ENCODE data around the gene OR10AD1. TPM values are rescaled to one million over a fixed set of nuclear protein-coding genes. Genes with fewer than 3 reads are reported as not detected.
"Not testable (repeated sequence)": the region's sequence is repeated elsewhere in the genome, so short reads cannot be mapped to it uniquely, and the experiment has no call there.

The OR10AD1 gene
- total and polyA plus RNA-seq, 9 of the 15 experiments (the other 6 are each of a cell fraction or from before 2014, with no cell fraction given): not detected

GRCh38 chr12:48231169-48231958 is 28.3 kb upstream of the OR10AD1 start:
- H4K20me1 ChIP-seq (replicated peaks; ENCODE audit: control insufficient read depth, insufficient read depth, low read length); H3K27me3 ChIP-seq (ENCODE audit: control insufficient read depth in 2 of 2, insufficient read depth in 2 of 2, low read length in 2 of 2); H2AFZ ChIP-seq (ENCODE audit: low read depth, low read length); H3K9me3 ChIP-seq (replicated peaks; ENCODE audit: control insufficient read depth, insufficient read depth, low read depth, low read length); in situ Hi-C loops (cut with MboI); H3K9ac ChIP-seq (ENCODE audit: insufficient read depth in 1 of 2, low read depth in 2 of 2, low read length in 2 of 2); H3K4me1 ChIP-seq (replicated peaks in 1 of 2; ENCODE audit: control insufficient read depth in 2 of 2, insufficient read depth in 2 of 2, low read length in 2 of 2); CTCF ChIA-PET (ENCODE audit: low intra/inter-chr PET ratio); H3K4me2 ChIP-seq (ENCODE audit: insufficient read depth, low read length); H3K27ac ChIP-seq (ENCODE audit: extremely low read depth, low read depth, low read length); H3K79me2 ChIP-seq (ENCODE audit: control insufficient read depth, insufficient read depth, low read length); H3K36me3 ChIP-seq (ENCODE audit: control insufficient read depth, insufficient read depth, low read length); intact Hi-C loops (cut with micrococcal nuclease); BruUV-seq (replicated peaks); ATAC-seq; DNase-seq (ENCODE audit: extremely low read depth in 1 of 4, low spot score in 3 of 4); FAIRE-seq; H3K9me1 ChIP-seq (ENCODE audit: control insufficient read depth, insufficient read depth, low read length); H3K4me3 ChIP-seq: not testable (repeated sequence)
- TF ChIP-seq ZNF146 (CRISPR knock-in tag; IDR thresholded peaks at IDR 0.05; ENCODE audit: unreplicated experiment) (peak; percentile 84), BCOR (IDR thresholded peaks at IDR 0.05) (peak; percentile 35; the same call in 1 of the 2 replicates)
- POLR2A ChIA-PET: interaction anchor here (0.6 kb wide), 1 partner anchor 442 kb away, joined by 3 read pairs; no protein-coding TSS in a partner anchor
- 19% methylated on average over 2 of the region's 2 CpGs for WGBS (ENCODE audit: insufficient coverage, low coverage, missing lambda C conversion rate)

- peak; percentile 66 for TF ChIP-seq ZNF146 (CRISPR knock-in tag; IDR thresholded peaks at IDR 0.05; ENCODE audit: unreplicated experiment)
- BruUV-seq (replicated peaks); H3K9me1 ChIP-seq (ENCODE audit: control insufficient read depth, insufficient read depth, low read length); H3K9me3 ChIP-seq (replicated peaks; ENCODE audit: control insufficient read depth, insufficient read depth, low read depth, low read length); H3K4me2 ChIP-seq (ENCODE audit: insufficient read depth, low read length); DNase-seq (ENCODE audit: extremely low read depth in 1 of 4, low spot score in 3 of 4); CTCF ChIA-PET (ENCODE audit: low intra/inter-chr PET ratio); H3K4me3 ChIP-seq; ATAC-seq; POLR2A ChIA-PET; intact Hi-C loops (cut with micrococcal nuclease); H4K20me1 ChIP-seq (replicated peaks; ENCODE audit: control insufficient read depth, insufficient read depth, low read length); H3K4me1 ChIP-seq (replicated peaks in 1 of 2; ENCODE audit: control insufficient read depth in 2 of 2, insufficient read depth in 2 of 2, low read length in 2 of 2); H2AFZ ChIP-seq (ENCODE audit: low read depth, low read length); in situ Hi-C loops (cut with MboI); H3K36me3 ChIP-seq (ENCODE audit: control insufficient read depth, insufficient read depth, low read length); H3K27me3 ChIP-seq (ENCODE audit: control insufficient read depth in 2 of 2, insufficient read depth in 2 of 2, low read length in 2 of 2); H3K9ac ChIP-seq (ENCODE audit: insufficient read depth in 1 of 2, low read depth in 2 of 2, low read length in 2 of 2); H3K27ac ChIP-seq (ENCODE audit: extremely low read depth, low read depth, low read length); FAIRE-seq; H3K79me2 ChIP-seq (ENCODE audit: control insufficient read depth, insufficient read depth, low read length): not testable (repeated sequence)
- 8% methylated on average over 3 of the region's 3 CpGs for WGBS (ENCODE audit: insufficient coverage, low coverage, missing lambda C conversion rate)
These were observed 21.4 kb upstream of the OR10AD1 start for GRCh38 chr12:48224533-48224932.

Data from K562 (cell line).